Activated naive CD8-positive, alpha-beta T cell treated with anti-CD3 and anti-CD28 coated beads for 36 hours (primary cell): Measurements from ENCODE around the gene CCDC188. TPM values are rescaled to one million over a fixed set of nuclear protein-coding genes. Genes with fewer than 3 reads are reported as not detected.
A peak's percentile ranks its signal among the peaks of the same experiment; 100 is the strongest.

Experiments used
- DNase-seq: peaks from one replicate; pipeline ENCODE4 v3.0.0; 2021
- H3K27ac Mint-ChIP-seq: one replicate; pipeline ENCODE4 v1.8.0; 2022; ENCODE audit warnings: mild to moderate bottlenecking, moderate library complexity, mixed read lengths
- H3K27me3 Mint-ChIP-seq: one replicate; pipeline ENCODE4 v1.8.0; 2022; ENCODE audit warnings: mild to moderate bottlenecking, mixed read lengths
- H3K36me3 Mint-ChIP-seq: one replicate; pipeline ENCODE4 v1.8.0; 2021; ENCODE audit warnings: mild to moderate bottlenecking, mixed read lengths
- H3K4me1 Mint-ChIP-seq: one replicate; pipeline ENCODE4 v1.8.0; 2021; ENCODE audit warnings: mixed read lengths
- H3K4me3 Mint-ChIP-seq: one replicate; pipeline ENCODE4 v1.8.0; 2022; ENCODE audit warnings: mild to moderate bottlenecking, moderate library complexity, mixed read lengths
- H3K9me3 Mint-ChIP-seq: one replicate; pipeline ENCODE4 v1.8.0; 2022; ENCODE audit warnings: mixed read lengths
- total RNA-seq, 2 experiments: library from RNA; stranded (reverse); gene quantifications; one replicate each; pipeline ENCODE4 v1.2.3, GENCODE V29; 2021

CCDC188 gene
- total RNA-seq, 2 experiments from 2014 or later = not detected

DNA sequence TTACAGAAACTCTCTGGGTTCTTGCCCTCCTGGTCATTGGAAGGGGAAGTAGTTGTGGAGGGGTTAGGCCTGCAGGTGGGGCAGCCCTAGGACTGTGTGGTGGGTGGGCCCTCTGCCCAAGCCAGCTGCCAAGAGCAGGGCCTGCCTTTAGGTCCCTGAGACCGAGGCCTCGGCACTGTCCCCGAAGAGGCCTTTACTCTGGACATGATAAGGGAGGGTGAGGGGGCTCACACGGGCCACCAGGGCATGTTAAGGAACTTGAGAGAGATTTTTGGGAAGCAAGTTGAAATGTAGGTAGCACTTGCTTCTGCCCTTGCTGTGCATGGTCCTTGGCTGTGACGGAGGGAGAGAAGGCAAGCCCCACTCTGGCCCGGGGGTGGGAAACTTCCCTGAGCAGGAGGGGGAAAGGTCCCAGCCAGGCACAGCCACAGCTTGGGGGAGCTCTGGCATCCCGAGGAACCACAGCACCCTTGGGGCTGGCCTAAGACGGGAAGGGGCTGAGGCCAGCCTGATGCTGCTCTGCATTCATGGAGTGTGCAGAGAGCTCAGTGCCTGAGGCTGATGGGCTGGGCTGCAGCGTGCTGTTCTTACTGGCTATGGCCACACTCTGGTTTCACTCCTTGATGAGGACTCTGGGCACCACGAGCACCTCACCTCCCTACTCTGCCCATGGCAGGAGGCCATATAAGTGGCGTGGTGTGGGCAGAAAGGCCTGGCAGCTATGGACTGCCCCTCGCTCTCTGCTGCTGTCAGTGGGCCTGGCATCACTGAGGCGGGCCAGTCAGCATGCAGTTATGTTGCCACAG, 42.7 kb downstream of the CCDC188 start:
- Mint-ChIP-seq H3K27ac (peak overlapping the region; percentile 83), H3K9me3 (no peaks in the 10 kb centered on the region), H3K27me3 (no peaks in the 10 kb centered on the region), H3K36me3 (peaks cover 24% of the 10 kb centered on the region), H3K4me1 (peaks cover 27% of the 10 kb centered on the region), H3K4me3 (no peak overlapping the region)
- no peak for DNase-seq

DNA sequence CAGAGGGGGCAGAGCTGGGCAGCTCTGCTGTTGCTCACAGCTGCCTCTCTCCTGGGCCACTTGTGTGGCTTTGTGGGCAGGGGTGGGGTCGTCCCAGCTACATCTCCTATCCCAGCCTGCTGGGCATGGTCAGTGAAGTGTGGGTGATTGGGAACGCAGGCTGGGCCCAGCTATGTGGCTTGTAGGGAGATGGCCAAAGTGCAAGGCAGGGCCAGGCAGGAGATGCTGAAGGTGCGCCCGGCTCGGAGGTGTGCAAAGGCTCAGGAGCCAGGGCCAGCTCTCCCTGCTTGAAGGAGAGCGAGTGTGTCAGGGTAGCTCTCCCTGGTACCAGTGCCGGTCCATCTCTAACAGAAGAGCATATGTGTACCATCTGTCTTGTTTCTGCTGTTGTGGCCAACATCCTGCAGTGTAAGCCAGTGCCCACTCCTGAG, 43.4 kb downstream of the CCDC188 start:
- Mint-ChIP-seq H3K27ac (peak overlapping the region; percentile 83), H3K27me3 (no peaks in the 10 kb centered on the region), H3K36me3 (peaks cover 25% of the 10 kb centered on the region)

DNA sequence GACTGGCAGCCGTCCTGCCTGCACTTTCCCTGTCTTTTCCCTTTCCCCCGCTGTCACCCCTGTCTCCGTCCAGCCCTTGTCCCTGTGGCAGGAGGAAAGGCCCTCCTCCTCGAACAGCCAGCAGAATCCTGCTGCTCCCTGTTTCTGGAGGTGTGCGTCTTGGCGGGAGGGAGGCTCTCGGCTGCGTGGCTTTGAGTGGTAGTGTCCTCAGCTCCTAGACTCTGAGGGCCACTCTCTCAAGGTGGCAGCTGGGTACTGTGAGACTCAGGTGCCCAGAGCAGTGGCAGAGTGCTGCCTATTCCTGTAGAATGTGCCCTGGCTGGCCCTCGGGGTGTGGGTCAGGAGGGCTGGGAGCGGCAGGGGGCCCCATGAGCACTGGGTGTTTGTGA, 44.0 kb downstream of the CCDC188 start:
- Mint-ChIP-seq H3K9me3 (no peaks in the 10 kb centered on the region), H3K27ac (no peak overlapping the region), H3K36me3 (peaks cover 26% of the 10 kb centered on the region), H3K4me3 (no peak overlapping the region), H3K27me3 (no peaks in the 10 kb centered on the region), H3K4me1 (peaks cover 27% of the 10 kb centered on the region)
- no peak for DNase-seq

More for the DNA sequence above, 43.4 kb downstream of the CCDC188 start:
- no peaks in the 10 kb centered on the region for H3K9me3 Mint-ChIP-seq
- no peak for DNase-seq
- H3K4me1 Mint-ChIP-seq = peaks cover 26% of the 10 kb centered on the region
- no peak overlapping the region for H3K4me3 Mint-ChIP-seq

GRCh38 chr22:20106205-20106848, 44.5 kb downstream of the CCDC188 start:
- DNase-seq = no peak
- Mint-ChIP-seq H3K27me3 (no peaks in the 10 kb centered on the region), H3K36me3 (peaks cover 28% of the 10 kb centered on the region), H3K4me3 (no peak overlapping the region), H3K27ac (peak overlapping the region; percentile 68), H3K9me3 (no peaks in the 10 kb centered on the region), H3K4me1 (peaks cover 28% of the 10 kb centered on the region)

DNA sequence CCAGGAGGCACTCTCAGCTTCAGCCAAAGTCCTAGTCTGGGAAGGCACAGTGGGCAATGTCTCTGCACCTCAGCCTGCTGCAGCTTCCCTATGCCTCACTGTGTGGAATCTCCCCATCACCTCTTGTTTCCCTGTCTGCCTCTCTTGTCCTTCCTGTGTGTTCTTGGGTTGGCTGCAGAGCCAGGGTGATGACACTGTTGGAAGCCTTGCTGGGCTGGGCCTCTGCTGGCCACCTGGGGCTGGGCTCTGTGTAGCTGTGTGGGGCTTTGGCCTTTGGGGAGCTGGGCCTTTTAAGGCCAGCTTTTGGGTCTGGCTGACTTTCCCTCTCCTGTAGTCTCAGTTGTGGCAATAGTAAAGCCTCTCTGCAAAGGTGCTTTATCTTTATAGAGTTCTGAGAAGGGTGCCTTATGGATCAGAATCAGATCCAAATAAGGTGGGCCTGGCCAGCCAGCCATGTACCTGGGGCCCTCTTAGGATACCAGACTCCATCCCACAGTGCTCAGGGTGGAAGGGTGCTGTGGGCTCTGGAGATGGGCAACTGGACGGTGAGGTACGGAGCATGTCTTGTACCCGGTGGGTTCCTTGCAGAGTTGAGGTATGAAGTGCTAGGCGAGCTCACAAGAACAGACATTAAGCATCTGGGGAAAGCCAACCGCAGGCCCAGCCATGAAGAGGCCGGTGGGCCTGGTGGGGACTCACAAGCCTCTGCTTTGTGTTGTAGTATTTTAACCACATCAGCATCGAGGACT, 45.2 kb downstream of the CCDC188 start:
- H3K9me3 Mint-ChIP-seq = no peaks in the 10 kb centered on the region
- H3K4me3 Mint-ChIP-seq = no peak overlapping the region
- peaks cover 28% of the 10 kb centered on the region for H3K4me1 Mint-ChIP-seq
- H3K27ac Mint-ChIP-seq = peak overlapping the region; percentile 54
- H3K27me3 Mint-ChIP-seq = no peaks in the 10 kb centered on the region
- peaks cover 31% of the 10 kb centered on the region for H3K36me3 Mint-ChIP-seq
- no peak for DNase-seq

DNA sequence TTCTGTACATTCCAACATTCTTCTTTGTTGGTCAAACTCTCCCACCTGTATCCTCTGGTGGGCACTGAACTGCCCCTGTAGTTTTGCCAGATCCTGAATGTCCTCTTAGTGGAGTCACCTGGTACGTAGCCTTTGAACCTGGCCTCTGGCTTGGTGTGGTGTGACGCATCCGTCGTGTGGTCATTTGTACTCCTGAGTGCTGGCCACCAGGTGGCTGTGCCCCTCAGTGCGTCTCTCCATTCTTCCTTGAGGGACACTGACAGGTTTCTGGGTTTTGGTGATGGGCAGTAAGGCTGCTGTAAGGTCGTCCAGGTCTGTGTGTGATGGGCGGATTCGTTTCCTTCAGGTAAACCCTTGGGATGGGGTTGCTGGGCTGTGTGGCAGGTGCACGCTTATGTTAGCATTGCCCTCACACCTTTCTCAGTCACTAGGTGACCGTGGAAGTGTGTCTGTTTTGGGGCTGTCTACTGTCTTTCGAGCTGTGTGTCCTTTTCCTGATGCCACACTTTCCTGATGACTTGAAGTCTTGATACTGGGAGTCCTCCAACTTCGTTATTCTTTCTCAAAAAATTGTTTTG, 48.6 kb downstream of the CCDC188 start:
- DNase-seq = no peak
- H3K4me1 Mint-ChIP-seq = peaks cover 52% of the 10 kb centered on the region
- H3K4me3 Mint-ChIP-seq = peak overlapping the region; percentile 18
- peak overlapping the region; percentile 93 for H3K27ac Mint-ChIP-seq
- peaks cover 49% of the 10 kb centered on the region for H3K36me3 Mint-ChIP-seq
- H3K27me3 Mint-ChIP-seq = no peaks in the 10 kb centered on the region
- peaks cover 2% of the 10 kb centered on the region for H3K9me3 Mint-ChIP-seq

DNA sequence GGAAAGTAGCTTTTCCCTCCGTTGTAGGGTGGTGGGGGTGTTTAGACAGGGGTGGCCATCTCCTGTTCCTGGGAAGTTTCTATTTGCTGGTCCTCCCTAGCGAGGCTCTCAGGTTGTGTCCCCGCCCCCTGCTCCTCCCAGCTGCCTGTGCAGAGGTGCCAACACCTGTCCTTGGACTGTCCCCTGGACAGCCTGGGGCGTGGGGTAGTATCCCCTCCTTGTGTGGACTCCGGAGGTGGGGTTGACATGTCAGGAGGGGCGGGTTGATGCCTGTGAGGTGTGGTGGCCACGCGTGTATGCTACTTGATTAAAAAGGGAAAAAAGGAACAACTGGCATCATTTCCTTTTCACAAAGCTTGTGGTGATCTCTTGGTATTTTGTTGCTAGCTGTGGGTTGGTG, 49.2 kb downstream of the CCDC188 start:
- no peak for DNase-seq
- Mint-ChIP-seq H3K4me3 (no peak overlapping the region), H3K4me1 (peaks cover 56% of the 10 kb centered on the region), H3K27me3 (no peaks in the 10 kb centered on the region), H3K9me3 (peaks cover 5% of the 10 kb centered on the region), H3K36me3 (peaks cover 55% of the 10 kb centered on the region), H3K27ac (peak overlapping the region; percentile 93)

DNA sequence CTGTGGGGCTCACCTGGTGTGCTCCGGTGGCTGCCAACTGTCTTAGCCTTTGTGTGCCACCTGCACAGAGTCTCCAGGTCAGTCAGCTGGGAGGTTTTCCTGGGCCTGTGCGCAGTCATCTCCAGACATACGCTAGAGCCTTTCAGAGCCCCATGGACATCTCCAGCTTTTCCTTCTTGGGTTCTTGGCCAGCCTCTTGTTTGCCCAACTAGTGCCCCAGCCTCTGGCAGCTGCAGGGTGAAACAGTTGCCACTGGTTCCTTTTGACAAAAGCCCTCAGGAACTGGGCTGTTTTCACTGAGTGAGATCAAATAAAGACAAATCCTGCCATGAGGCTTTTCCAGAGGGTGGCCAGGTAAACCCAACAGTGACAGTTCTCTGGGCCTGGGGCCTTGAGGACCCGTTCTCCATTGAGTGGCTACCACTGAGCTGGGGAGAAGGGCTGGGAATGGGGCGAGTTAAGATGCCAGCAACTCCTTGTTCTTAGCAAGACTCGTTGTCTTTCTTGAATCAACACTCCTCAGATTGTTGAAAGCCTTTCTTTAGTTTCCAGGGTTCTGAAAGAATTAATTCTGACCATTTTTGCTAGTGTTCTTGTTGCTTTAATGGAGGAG, 51.6 kb downstream of the CCDC188 start:
- Mint-ChIP-seq H3K36me3 (peaks cover 77% of the 10 kb centered on the region), H3K9me3 (peaks cover 8% of the 10 kb centered on the region), H3K27ac (peak overlapping the region; percentile 93), H3K27me3 (no peaks in the 10 kb centered on the region), H3K4me3 (no peak overlapping the region), H3K4me1 (peaks cover 73% of the 10 kb centered on the region)
- DNase-seq = no peak

Other genes with a start within 250 kb of the CCDC188 start
- 10 to 100 TPM; 76.1 to 79.6 TPM for gene COMT, start 209.3 kb downstream of the CCDC188 start, total RNA-seq
- 10 to 100 TPM; 20.3 to 20.9 TPM for gene TXNRD2, start 209.2 kb downstream of the CCDC188 start, total RNA-seq
- gene ARVCF, start 134.2 kb downstream of the CCDC188 start, total RNA-seq = 1 to 10 TPM; 1.1 to 1.6 TPM
- 10 to 100 TPM; 16.5 to 21.5 TPM for gene TANGO2, start 129.9 kb downstream of the CCDC188 start, total RNA-seq
- gene DGCR8, start 70.8 kb downstream of the CCDC188 start, total RNA-seq = 10 to 100 TPM; 42.6 to 47.0 TPM
- gene RANBP1, start 35.0 kb downstream of the CCDC188 start, total RNA-seq = 100 to 1,000 TPM; 492 to 506 TPM
- 100 to 1,000 TPM; 124 to 139 TPM for gene TRMT2A, start 33.8 kb downstream of the CCDC188 start, total RNA-seq
- gene ZDHHC8, start 19.3 kb downstream of the CCDC188 start, total RNA-seq = 10 to 100 TPM; 63.4 to 66.6 TPM
- 1 to 10 TPM; 3.2 to 3.5 TPM for gene RTN4R, start 117.3 kb upstream of the CCDC188 start, total RNA-seq
- gene DGCR6L, start 169.0 kb upstream of the CCDC188 start, total RNA-seq = 10 to 100 TPM; 35.1 to 38.2 TPM
- 10 to 100 TPM; 11.5 to 12.2 TPM for gene ZNF74, start 243.1 kb upstream of the CCDC188 start, total RNA-seq